Stimulated activated CD4-positive, alpha-beta T cell treated with anti-CD3 and anti-CD28 coated beads, TNF-alpha, amount 100 ng/mL, for 1 hour (primary cell): ENCODE data around the gene FAXDC2.
"Not testable (repeated sequence)": the region's sequence is repeated elsewhere in the genome, so short reads cannot be mapped to it uniquely, and the experiment has no call there.

Experiments
- DNase-seq, 3 donors: peaks; one replicate each; pipeline ENCODE4 v3.0.0-alpha.2; 2020; ENCODE audit warnings: low read depth in 3 of 3, low spot score in 1 of 3

The FAXDC2 gene

GRCh38 chr5:154861946-154862345 lies 11.5 kb upstream of the FAXDC2 start:
- no peak for DNase-seq

DNA sequence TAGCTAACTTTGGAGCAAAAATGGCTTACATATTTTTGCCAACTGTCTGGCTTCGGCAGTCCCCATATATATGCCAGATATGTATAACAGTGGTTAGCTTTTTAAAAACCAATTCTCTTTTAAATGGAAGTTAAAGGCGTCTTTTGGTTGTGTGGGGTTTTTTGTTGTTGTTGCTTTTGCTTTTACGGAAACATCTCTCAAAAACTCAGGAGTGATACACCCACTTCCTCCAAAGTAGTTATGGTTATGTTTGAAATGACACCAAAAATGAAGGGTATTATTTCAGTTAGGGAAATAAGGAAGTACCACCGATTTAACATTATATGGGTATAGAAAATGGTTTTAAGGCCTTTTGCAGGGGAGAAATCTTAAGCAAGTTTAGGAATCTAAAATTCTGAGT lies 10.4 kb upstream of the FAXDC2 start:
- no peak for DNase-seq

DNA sequence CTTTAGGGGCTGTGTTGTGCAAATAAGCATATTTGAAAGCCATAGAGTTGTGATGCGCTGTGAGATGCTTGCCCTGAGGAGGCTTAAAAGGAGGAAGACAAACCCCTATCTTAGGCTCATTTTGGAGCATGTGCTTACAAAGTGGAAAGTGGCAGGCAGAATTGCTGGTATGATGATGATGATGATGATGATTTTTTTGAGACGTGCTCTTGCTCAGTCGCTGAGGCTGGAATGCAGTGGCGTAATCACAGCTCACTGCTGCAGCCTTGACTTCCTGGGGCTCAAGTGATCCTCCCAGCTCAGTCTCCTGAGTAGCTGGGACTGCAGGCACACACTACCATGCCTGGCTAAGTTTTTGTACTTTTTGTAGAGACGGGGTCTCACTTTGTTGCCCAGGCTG lies 9.7 kb upstream of the FAXDC2 start:
- DNase-seq: no peak

DNA sequence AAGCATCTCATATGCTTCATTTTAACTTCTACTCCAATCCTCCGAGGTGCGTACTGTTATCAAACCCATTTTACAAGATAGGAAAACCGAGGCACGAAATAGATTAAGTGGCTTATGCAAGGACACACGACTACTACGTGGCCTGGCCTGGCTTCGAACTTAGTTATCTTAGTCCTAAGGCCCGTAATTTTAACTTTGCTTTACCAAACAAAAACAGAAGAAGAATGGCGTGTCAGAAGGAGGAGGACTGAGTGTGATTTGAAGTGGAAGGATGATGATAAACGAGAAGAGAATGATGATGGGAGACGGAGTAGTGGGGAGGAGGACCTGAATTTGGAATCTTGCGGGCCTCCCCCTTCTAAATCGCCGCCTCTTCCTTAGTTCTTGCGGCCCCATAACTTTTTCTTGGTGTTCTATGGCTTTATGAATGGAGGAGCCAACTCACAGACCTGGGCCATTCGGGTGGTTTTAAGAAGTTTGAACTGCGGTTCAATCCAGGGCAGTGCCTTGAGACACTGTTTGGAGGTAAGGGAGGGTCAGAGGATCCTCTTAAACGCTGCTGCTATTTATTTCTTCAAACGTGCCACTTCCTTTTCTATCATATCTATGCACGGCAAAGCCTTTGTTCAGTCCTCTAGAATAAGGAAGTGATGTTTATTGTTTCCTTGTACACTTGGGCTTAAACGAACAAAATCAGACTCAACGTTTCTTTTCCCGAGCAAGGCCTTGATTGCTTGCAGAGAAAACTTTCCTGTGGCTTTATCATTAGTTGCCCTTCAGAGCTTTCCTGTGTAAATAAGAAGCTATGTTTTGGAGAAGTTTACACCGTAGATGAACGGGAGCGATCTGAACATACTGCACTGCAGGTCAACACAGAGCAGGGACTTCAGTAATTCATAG lies 8.8 kb upstream of the FAXDC2 start:
- no peak for DNase-seq

- peak; percentile 92 to 96 (median 93) for DNase-seq
These were observed 8.0 kb upstream of the FAXDC2 start, which contains the start of gene CNOT8 for GRCh38 chr5:154858297-154858971. CNOT8 (plus strand) TSS chr5:154858627; CDS start chr5:154863279, 4,652 bp downstream.

DNA sequence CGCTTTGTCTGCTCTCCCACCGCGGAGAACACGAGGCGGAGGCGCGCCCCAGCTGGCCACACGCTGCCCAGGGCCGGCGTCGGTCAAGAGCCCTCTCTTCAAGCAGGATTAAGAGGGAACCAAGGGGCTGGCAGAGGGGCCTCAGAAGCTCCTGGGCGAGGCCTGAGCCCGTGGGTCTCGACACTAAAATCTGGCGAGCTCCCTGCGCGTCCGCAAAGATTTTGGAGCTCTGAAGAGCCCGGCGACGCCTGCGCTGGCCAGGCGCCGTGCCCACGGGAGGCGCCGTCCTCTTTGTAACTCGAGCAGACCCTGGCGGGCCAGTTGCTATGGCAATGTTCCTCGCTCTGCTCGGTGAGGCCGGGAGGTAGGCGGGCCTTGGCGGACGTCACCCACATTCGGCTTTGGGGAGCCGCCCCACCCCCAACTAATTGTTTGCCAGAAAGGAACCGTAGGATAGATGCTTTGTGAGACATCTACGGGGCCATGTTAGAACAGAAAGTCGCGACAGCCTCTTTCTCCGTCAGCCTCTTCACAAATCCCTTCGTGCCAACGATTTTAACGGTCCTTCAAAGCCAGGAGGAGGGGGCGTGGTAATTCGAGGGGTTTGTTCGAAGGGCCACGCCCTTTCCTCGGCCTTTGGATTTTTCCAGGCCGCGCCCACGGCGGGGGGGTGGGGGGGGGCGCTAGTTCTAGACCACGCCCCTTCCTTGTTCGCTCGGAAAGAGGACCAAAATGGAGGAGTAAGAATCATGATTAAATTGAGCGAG lies 7.3 kb upstream of the FAXDC2 start:
- DNase-seq: peak; percentile 63 to 72 (median 63)

DNA sequence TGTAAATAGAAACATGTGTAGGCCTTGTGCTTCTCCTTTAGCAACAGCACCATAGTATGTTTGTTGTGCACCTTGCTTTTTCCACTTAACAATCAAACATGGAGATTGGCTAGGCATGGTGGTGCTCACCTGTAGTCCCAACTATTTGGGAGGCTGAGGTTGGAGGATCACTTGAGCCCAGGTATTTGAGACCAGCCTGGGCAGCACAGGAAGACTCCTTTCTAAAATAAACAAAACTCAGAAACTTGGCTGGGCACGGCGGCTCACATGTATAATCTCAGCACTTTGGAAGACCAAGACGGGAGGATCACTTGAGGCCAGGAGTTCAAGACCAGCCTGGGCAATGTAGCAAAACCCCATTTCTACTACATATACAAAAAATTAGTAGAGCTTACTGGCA lies 948 bp upstream of the FAXDC2 start:
- no peak for DNase-seq

DNA sequence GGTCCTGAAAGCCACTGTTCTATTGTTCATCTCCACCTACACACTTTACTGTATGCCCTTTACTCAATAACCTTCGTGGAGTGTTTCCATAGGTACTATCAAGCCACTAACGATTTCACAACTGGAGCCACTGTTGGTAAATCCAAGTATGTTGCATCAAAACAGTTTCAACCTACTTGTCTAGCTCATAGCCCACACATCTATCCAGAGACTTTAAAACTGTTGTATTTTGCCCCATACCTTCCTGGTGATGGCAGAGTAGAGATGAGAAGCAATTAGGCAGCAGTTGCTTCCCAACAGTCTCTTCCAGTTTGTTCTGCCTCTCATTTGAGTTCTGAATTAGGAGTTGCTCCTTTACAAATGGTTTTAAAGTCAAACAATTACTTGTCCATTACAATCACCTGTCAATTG lies 607 bp downstream of the FAXDC2 start:
- no peak for DNase-seq

DNA sequence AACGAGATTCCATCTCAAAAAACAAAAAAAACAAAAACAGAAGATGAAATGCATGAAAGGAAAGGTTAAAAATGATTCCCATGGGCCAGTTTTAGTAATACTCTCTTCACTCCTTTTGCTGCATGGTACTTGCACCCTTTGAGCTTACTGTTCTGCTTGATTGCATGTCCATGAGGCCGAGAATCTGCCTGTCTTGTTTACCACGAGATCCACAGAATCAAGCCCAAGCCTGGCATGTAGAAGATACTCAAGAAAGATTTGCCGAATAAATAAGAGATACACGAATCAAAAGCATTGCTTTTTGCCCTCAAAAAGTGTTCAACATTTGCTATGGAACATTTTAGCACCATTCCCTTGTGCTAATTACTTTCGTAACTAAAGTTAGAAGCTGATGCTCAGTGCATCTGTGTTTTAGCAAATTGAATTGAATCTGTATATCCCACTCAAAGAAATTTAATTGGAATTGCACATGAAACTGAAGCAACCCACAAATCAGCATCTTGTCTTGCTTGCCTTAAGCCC lies 1.1 kb downstream of the FAXDC2 start:
- no peak for DNase-seq

- no peak for DNase-seq
These were observed 5.6 kb downstream of the FAXDC2 start for GRCh38 chr5:154844809-154845208.

DNA sequence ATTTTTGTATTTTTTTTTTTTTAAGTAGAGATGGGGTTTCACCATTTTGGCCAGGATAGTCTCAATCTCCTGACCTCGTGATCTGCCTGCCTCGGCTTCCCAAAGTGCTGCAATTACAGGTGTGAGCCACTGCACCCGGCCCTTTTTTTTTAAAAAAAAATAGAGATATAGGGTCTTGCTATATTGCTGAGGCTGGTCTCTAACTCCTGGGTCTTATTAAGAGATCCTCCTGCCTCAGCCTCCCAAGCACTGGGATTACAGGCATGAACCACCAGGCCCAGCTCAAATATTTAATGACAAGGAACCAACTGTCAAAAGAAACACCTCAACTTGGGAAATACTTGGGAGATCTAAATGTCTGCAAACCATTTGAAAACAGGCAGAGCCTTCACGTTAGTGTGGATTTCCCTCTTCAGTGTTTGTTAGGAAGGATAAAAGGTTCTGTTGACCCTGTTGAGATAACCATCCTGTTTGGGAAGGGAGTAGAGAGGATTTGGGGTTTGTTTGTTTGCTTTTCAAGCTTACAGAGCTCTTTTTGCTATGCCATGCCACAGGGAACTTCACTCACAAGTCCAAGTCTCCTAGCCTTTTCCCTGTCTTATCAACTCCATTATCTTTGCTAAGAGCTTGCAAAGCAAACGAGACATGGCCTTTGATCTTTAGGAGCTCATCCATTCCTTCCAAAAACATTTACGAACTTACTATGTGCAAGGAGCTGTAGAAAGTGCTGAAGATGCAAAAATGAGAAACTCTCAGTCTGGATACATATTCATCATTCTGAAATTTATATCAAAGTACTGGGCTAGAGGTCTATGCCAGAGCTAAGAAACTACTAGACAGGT lies 7.5 kb downstream of the FAXDC2 start:
- no peak for DNase-seq

DNA sequence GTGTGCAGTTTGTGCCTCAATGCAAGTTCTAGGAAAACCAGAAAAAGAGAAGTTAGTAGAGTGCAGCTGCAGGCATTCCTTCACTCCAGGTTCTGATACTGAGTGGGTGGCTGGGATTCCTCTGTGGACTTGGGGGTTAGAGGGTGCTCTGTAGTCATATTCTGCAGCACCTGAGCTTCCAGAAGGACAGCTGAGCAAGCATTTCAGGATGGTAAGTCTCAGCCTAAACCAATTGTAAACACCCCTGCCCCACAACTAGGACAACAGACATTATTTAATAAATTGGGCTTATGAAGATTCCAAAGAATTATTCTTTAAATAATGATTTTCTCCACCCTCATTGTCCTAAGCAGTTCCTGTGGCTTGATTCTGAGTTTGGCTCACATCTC lies 9.1 kb downstream of the FAXDC2 start:
- no peak for DNase-seq

DNA sequence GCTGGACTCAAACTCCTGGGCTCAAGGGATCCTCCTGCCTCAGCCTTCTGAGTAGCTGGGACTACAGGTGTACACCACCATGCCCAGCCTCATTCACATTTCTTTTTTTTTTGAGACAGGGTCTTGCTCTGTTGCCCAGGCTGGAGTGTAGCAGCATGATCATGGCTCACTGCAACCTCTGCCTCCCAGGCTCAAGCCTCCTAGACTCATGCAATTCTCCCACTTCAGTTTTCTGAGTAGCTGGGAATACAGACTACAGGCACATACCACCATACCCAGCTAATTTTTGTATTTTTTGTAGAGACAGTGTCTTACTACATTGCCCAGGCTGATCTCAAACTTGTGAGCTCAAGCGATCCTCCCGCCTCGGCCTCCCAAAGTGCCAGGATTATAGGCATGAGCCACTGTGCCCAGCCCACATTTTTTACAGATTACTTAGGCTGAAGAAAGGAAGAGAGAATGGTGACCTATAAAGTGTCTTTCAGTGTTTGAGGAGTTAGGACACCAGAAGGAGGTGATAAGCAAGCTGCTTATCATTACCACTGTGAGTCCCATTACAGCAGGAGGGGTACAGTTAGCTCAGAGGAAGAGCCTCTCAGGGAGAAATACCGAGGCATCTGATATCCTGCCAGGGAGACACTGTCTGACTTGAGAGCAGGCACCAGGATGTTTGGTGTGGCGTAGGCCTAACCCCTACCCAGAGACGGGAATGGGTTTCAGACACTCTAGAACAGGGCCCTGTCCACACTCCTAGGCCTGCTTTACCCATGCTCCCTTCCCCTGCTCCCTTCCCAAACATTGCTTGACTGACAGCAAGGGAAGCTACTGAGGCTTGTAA lies 9.7 kb downstream of the FAXDC2 start:
- DNase-seq: no peak

GRCh38 chr5:154837009-154837901 lies 13.1 kb downstream of the FAXDC2 start:
- DNase-seq: no peak

- DNase-seq: no peak
These were observed 14.2 kb downstream of the FAXDC2 start for GRCh38 chr5:154836225-154836624.

GRCh38 chr5:154835701-154836052 lies 14.7 kb downstream of the FAXDC2 start:
- DNase-seq: not testable (repeated sequence)

DNA sequence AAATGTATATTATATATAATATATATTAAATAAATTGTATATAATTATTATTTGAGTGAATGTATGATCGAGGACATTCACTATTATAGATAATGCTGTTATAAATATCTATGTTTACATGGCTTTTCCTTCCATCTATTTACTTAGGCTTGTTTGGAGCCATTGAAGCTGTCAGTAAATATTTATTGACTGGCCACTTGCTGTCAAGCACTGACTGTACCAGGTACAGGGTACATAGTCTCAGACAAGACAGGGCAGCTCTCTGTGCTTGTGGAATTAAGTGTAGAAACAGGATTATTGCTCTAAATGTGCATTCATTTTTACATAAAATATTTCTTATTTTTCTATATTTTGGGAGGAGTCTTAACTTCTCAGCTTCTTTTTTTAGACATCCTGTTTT lies 16.4 kb downstream of the FAXDC2 start:
- no peak for DNase-seq

GRCh38 chr5:154832804-154833203 lies 17.6 kb downstream of the FAXDC2 start:
- not testable (repeated sequence) for DNase-seq

DNA sequence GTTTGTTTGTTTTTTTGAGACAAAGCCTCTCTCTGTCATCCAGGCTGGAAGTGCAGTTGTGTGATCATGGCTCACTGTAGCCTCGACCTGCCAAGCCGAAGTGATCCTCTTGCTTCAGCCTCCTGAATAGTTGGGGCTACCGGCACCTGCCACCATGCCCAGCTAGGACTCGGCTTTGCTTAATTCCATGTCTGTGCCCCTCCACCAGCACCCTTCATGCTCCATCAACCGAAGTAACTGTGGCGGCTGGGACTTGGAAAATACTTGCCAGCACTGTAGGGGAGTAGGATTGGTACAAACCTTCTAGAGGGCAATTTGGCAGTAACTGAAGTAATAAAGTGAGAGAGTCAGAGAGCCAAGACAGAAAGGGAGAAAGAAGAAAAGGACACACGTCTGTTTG lies 19.0 kb downstream of the FAXDC2 start:
- no peak for DNase-seq
